Bone marrow (tissue), 2 donors: ENCODE measurements around the gene TSSC4.

ENCODE experiments used
- DNase-seq, 2 donors: peaks; one replicate each; lab custom pipeline; 2025; lab: John Stamatoyannopoulos, UW

Gene TSSC4

DNA sequence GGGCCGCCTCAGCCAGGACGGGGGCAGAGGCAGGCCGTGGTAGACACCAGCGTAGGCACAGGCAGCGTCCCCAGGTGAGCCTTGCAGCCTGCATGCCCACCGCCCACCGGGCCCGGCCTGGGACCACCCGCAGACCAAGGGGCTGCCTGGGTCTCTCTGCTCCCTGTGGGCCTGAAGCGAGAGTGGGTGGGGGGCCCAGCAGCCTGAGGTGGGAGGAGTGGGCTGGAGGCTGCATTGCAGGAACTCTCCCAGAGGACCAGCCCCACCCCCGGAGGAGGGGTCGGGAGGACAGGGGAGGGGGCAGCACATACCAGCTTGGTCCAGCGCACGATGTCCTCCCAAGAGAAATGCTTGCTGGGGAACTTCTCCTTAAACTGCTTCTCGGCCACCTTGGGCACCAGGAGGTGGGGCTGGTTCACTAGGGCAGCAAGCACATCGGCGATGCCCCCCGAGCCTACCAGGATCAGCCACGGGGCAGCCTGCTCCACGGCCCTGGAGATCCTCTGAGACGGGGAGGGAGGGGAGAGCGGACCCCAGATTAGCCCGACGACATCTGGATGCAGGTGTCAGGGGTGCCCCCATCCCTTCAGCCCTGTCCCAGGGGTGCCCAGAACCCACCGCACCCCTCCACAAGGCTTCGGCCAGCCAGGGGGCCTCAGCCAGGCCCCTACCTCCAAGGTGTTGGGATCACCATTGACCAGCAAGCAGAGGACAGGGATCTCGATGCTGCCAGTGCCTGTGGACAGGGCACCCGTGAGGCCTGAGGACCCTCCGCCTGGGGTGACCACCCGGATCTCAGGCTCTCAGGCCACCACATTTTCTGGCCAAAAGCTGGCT is 17.5 kb downstream of the TSSC4 start:
- DNase-seq = no peak

DNA sequence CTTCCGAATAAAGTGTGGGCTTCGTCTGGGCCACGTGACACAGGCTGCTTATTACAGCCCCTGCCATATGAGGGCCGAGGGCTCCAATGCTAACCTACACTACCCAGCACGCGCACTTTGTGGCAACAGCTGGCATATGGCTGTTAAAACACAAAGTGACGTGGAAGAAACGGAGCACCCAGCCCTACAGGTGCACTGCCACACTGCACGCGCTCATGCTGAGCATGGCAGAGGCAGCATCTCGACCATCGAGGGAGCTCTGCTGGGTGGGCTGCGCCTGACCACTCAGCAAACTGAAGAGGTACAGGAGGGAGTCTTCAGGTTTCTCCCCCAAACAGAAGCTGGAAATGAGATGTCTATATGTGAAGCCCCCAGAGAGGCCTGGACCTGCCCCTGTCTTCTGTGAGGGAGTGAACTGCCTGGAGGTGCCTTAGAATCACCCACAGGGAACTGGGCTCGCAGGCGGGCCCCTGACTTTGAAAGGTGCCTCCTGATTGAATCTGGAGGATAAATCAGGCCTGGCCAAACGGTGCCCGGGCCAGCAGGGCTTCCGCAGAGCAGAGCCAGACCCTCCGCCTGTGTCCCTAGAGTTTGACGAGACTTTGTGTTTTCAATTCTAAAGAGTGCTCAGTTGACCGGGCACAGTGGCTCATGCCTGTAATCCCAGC is 18.3 kb downstream of the TSSC4 start:
- DNase-seq = no peak

DNA sequence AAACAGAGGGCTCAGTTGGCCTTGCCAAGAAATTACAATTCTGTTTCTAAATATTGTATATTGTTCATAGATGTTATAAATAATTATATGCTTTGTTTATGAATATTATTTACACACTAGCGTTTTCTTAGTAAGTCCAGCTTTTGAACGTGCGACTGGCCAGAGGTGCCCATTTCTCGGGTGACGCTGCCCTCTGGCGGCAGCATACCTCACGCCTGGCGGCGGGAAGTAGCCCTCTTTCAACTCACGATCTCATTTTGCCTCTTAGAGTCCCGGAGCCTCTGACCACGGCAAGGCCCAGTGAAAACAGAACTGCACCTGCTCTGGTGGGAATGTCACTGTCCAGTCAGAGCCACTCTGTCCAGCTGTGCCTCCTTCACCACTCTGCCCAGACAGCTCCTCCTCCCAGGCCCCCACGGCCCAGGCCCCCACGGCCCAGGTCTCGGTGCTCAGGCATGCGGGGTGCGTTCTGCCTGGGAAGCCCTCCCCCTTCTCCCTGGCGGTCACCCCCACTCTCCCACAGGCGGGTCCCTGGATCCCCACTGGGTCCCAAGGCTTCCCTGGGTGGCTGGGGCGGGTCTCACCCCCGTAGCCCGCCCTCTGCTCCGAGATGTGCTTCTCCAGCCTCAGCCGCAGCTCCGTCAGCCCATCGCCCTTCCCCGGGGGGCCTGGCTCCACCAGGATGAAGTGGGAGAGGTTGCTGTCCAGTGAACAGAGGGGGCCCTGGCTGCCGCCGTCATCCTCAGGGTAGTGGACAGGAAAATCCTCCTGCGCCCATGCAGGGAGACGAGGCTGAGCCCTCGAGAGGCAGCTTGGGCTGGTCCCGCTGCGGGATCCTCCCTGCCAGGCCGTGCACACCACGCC is 19.3 kb downstream of the TSSC4 start:
- DNase-seq = peak; percentile 21 to 23

DNA sequence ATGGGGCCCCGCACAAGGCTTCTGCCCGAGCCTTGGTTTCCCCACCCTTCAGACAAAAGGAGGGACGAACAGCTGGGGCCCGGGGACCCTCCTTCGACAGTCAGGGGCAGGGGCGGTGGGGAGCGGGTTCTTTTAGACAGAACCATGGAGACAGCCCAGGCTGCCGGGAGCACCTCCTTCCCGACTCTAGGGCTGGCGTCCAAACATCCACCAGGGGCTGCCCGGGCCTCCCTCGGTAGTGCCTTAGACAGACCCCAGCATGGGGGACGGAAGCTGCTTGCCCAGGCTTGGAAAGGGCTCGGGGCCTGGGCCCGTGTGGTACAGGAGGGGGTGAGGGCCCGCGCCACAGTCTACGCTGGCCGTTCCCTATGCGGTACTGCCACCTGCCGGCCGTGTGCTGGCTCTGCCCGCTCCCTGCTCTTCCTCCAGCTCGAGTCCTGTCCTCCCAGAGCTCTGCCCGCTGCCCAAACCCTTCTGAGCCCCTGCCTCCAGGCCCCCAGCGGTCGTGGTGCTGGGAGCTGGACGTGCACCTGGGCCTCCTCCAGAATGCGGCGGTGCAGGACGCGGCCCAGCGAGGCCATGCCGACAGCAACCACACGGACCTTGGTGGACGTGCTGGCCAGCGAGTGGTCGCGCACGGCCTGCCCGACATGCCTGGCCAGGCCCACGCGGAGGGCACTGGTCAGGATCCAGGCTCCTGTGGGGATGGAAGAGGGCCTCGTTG is 20.1 kb downstream of the TSSC4 start:
- DNase-seq = peak; percentile 40 to 46

DNA sequence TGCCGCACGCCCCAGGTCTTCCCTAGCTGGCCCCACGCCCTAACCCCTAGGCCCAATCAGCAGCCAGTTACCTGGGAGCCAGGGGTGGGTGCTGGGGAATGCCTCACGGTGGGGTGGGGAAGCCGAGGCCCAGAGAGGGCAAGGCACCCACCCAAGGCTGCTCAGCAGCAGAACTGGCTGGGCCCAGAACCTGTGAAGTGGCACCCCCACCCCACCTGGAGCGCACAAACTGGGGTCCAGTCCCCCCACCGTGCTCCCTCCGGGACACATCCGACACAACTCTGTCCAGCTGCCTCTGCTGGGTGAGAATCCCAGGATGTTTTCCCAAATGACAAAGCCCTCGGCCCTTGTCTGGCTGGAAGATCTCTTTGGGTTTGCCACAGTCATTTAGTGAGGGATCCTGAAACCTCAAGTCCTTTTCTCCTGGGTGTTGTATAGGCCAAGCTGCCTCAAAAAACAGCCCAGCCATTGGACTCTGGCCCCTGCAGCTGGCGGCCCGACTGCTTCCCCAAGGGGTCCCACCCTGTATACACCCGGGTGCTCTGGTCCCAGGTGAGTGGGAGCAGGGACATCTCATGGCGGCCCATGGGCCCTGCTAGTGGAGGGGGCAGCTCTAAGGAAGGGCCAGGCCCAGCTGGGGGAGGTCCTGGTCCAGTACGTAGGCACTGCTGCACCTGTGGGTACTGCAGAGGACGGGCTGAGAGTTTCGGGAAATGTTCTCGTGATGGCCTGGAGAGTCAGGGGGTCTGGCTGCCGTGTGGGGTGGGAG is 20.9 kb downstream of the TSSC4 start:
- no peak for DNase-seq

DNA sequence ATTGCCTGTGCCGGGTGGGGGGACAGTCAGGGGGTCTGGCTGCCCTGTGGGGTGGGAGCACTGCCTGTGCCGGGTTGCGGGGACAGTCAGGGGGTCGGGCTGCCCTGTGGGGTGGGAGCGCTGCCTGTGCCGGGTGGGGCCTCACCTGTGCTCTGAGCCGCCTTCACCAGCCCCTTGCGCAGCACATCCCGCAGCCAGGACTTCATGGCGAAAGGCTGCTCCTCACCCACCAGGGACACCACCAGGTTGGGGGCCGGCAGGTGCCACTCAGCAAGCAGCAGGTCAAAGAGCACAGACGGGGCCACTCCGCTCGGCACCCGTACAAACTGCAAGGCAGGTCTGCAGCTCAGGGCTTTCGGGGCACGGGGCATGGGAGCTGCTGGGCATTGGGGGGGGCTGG is 21.4 kb downstream of the TSSC4 start:
- no peak for DNase-seq

DNA sequence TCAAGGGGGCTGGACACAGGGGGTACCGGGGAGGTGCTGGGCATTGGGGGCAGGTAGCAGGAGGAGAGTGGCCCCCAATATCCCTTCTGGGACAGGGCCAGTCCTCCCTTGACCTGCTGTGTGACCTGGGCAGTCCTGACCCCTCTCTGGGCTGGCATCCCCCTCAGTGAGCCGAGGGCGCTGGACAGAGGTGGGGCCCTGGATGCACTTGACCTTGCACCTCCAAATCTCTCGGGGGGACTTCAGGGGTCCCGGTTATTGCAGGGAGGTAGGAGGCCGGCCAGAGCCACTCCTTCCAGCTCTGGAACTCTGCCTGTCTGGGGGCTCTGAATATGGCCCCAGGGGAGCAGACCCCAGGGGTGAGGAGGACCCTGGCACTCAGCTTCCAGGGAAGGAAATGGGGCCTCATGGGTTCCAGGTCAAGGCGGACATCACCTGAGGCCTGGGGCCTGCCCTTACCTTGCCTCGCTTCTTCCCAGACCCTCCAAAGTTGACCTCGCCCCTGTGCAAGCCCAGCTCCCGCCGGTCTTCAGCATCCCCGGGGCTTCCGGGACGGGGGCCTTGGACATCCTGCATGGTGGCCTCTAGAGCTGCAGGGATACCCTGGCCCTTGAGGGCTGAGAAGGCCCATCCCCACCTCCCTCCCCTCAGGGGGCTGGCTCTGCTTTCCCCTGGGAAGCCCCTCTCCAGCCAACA is 22.1 kb downstream of the TSSC4 start:
- no peak for DNase-seq

DNA sequence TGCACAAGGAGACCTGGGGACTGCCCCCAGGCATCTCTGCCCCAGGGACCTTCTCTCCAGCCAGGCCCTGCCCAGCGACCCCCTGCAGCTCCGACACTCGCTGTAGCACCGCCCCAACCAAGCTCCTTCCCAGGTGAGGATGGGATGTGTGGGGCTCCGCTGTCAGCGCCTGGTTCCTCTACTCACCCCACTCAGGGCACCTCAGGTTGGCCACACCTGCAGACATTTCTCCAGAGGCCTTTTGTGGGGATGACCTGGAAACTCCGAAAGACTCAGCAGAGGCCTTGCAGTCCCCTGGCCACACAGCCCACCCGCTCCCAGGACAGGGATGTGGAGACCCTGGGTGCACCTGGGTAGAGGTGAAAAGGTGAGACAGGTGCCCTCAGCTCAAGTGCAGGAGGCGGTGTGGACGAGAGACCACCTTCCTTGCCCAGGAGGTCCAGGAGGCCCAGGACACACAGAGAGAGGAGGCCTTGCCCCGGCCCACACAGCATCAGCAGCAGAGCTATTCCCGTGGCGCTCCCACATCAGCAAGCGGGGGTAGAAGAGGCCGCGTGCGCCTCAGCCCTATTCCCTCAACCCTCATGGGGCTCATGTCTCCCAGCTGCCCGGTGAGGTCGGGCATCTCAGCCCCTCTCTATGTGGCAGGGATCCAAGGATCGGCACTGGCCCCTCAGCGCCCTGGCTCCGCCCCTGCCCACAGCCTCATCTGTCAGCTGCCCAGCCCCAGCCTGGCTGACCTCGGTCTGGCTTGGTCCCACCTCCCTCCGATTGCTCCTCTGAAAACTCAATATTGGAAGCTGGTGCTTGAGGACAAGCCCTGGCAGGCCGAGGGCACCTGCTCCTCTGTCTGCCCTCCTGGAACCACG is 22.8 kb downstream of the TSSC4 start:
- no peak for DNase-seq

DNA sequence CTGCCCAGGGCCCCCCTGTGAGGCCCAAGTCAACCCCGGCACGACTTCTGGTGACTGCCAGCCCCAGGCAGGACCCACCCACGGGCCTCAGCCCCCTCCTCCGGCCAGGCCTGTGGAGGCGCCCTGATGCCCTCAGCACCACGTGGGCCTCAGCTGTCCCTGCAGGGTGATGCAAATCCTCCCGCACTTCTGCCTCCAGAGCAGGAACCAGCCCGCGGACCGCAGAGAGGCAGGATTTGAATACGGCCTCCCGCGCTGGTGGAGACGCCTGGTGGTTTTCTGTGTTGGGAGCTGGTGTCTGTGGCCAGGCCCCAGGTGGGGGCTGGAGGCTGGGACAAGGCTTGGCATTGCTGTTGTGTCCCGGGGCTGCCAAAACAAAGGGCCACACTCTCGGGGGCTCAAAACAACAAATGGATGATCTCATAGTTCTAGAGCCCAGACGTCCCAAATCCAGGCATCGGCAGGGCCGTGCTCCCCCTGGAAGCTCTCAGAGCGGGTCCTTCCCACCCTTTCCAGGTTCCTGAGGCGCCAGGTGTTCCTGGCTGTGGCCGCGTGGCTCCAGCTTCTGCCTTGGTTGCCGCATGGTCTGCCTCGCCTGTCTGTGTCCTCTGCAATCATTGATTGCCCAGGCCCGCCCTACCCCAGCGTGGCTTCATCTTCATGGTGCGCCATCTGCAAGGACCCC is 24.4 kb downstream of the TSSC4 start:
- DNase-seq = no peak

DNA sequence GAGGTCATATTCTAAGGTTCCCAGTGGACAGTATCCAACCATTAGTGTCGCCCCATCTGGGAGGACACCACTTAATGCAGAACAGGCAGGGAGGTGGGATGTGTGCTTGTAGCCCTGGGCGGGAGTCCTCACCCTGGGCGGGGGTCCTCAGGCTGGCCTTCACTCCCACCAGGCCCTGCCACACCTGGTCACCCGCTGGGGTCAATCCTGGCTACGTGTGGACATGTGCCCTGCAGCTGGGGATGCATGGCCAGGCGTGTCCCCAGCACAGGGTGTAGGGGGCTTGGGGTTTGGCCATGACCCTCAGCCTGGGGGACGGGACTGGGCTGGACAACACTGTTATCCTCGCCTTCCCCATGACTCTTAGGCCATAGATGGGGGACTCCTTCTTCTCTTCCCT is 25.0 kb downstream of the TSSC4 start:
- no peak for DNase-seq

DNA sequence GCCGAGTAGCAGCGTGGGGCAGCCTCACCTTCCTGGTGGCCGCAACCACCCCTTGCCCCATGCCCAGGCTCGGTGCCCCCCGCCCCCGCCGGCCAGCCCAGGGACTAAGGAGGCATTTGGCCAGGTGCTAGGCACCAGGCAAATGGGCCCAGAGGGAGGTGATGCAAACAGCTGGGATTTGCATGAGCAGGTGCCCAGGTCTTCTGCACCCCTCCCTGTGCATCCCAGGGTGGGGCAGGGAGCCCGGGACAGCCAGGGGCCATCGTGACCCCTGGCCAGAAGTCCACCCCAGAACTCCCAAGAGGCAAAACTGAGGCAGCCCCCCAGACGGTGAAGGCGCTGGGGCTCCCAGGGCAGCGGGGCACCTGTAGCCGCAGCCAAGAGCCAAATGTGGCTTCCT is 25.7 kb downstream of the TSSC4 start:
- DNase-seq = no peak

DNA sequence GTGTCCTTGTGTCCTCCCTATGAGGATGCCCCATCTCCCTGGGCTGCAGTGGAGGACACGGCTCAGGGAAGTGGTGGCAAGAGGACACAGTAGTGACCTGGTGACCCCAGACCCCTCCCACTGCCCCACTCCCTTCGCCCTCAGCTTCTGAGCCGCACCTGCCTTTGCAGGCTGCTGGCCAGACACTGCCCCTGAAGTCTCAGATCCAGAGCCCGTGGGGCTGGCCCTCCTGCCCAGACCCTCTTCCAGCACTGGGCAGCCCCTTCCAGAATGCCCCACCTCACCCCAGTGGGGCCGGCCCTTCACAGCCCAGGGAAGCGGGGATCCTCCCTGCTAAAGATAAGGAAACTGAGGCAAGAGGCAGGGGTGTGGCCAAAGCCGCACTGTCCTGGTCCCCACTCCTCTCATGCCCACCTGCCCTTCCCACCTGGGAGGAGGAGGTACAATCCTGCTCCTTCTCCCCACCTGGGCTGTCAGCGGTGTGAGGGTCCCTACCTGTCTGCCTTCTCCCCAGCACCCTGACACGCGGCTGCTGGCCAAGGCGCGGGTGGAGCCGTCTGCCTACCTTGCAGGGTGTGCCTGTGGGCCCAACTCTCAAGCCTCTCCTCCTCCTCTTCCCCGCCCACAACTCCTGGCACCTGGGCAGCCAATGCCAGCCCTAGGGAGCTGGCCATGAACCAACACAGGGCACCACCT is 26.4 kb downstream of the TSSC4 start:
- no peak for DNase-seq

DNA sequence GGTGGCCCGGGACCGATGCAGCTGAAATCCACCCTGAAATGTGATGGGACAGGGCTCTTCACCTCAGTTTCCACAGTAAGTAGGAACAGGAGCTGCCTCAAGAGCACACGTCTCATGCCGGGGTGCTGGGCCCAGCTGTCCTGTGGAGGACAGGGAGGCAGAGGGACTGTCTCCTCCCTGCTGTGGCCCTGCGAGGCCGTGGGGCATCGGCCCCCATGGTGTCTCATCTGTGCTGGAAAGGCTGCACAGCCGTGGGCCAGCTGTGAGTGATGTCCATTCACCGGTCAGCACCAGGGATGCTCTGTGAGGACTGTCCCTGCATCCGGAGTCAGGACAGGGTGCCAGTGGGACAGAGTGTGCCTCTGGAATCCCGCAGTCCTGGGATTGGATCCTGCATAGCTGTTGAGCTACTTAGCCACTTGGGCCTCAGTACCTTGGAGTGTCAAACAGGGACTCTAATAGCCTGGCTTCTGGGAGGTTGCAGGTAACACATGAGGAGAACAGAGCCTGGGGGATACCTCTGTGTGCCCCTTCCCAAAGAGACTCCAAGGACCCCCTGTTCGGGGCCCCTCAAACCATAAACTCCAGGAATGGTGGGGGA is 27.3 kb downstream of the TSSC4 start:
- DNase-seq = no peak

DNA sequence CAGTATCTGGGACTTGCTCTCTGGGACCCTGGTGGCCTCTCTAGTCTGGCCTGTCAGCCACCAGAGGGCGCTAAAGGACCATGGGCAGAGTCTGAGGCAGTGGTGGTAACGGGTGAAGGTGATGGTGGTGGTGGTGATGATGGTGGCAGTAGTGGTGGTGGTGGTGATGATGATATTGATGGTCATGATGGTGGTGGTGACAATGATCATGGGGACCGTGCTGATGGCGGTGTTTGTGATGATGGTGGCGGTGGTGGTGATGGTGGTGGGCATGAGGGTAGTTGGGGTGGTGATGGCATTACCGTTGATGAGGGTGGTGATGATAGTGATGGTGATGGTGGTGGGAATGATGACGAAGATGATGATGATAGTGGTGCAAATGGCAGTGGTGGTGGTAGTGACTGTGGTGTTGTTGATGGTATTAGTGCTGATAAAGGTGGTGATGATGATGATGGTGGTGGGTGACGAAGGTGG is 27.8 kb downstream of the TSSC4 start:
- peak; percentile 25 to 66 for DNase-seq

DNA sequence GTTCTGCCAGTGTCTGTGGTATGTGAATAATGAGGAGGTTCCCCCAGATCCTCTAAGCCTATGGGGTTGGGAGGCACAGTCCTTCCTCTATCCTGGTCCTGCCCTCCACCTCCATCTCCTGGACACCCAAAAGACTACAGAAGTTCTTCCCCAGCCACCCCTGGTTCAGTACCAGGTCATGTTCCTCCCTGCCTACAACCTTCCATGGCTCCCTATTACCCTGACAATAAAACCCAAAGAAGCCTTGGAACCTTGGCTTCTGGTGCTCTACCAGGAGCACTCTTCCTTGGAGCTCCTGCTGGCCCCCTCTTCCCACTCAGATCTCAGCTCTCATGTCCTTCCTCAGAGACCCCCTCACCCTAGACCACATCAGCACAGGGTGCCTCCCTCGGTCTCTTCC is 30.8 kb downstream of the TSSC4 start:
- no peak for DNase-seq

DNA sequence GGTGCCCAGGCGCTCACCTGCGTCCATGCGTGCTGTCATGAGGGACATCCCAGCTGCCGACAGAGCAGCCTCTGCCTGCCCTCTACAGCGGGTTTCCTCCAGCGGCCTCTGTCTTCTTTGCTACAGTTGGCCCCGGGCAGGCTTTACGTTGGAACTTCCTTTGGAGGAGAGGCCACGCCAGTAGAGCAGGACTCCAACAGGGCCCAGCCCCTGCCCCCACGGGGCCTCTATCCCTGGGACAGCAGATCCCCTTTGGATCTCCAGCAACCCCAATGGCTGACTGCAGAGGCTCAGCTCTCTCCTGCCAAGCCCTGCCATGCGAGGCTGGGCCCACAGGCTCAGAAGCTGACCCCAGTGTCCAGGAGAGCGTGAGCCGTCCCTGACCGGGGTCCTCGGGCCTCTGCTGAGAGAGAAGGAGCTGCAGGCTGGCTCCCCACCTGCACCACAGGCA is 31.6 kb downstream of the TSSC4 start:
- DNase-seq = no peak

DNA sequence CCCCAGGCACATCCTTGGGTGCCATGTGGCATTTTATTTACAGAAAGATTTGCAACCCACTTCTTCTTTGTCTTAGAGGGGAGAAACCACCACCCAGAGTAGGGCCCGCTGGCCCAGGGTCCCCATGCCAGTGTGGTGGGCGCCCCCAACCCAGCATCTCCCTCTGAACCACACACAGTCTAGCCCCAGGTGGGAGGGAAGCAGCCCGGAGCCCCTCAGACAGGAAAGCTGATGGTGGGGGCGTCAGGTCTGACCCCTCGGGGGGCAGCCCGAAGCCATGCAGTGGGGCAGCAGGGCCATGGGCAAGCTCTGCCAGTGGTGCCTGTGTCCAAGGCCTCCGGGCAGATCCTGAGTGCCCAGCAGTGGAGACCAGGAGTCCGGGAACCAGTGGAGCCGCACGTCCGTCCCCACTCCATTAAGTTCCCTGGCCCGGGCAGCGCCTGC is 32.1 kb downstream of the TSSC4 start:
- DNase-seq = no peak
